Neuron (in vitro differentiated cells): ENCODE results near the gene VENTX.

ENCODE experiments used
- H2AFZ ChIP-seq: one replicate; pipeline ENCODE4 v1.6.1; 2013; ENCODE audit warnings: low read depth, mild to moderate bottlenecking, inconsistent platforms, low read length, moderate library complexity
- H3K27me3 ChIP-seq: one replicate; pipeline ENCODE4 v1.6.1; 2013; ENCODE audit warnings: low read length; ENCODE audit not compliant: insufficient read depth
- H3K36me3 ChIP-seq: one replicate; pipeline ENCODE4 v1.6.1; 2013; ENCODE audit warnings: low read length; ENCODE audit not compliant: insufficient read depth
- H3K4me1 ChIP-seq: one replicate; pipeline ENCODE4 v1.6.1; 2013; ENCODE audit warnings: low read length; ENCODE audit not compliant: insufficient read depth
- H3K4me3 ChIP-seq: 2 replicates; pipeline ENCODE4 v1.5.1; 2013; ENCODE audit warnings: mild to moderate bottlenecking, low read length, moderate library complexity
- H3K9me3 ChIP-seq: one replicate; pipeline ENCODE4 v1.6.1; 2013; ENCODE audit warnings: low read length

The VENTX gene

DNA sequence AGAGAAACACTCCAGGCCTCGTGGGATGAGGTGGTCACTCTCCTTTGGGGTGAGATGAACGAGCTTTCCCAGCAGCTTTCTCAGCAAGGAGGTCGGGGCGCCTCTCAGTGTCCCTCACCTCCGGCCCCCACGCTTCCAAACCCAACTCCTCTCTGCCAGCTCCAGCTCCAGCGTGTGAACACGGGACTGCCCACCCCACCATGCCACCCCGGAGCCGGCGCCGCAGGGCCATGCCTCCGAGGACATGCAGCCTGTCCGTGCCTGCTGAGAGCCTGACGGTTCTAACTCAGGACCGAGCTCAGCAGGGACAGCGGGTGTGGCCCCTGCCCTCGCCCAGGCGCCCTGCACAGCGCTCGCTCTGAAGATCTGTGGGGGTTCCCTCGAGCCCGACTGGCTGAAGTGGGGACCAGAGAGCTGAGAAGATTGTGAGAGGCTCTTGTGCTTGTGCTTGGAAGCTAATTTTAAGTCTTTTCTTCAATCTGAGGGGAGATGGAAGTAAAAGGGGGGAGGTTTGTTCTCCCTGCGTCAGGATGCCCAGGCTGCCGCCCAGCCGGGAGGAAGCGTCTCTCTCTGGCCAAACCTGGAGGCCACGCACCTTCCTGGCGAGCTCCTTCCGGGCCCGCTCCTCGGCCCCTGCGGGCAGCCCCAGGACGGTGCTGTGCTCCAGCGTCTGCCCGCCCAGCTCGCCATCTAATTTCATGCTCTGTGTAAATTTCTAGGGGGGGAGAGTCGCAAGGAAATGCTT is 44.1 kb downstream of the VENTX start:
- Histone ChIP-seq H3K4me3 (no peak overlapping the region), H3K9me3 (no peaks in the 10 kb centered on the region), H3K4me1 (no peaks in the 10 kb centered on the region), H3K27me3 (no peaks in the 10 kb centered on the region), H3K36me3 (peaks cover 69% of the 10 kb centered on the region), H2AFZ (no peak overlapping the region)

DNA sequence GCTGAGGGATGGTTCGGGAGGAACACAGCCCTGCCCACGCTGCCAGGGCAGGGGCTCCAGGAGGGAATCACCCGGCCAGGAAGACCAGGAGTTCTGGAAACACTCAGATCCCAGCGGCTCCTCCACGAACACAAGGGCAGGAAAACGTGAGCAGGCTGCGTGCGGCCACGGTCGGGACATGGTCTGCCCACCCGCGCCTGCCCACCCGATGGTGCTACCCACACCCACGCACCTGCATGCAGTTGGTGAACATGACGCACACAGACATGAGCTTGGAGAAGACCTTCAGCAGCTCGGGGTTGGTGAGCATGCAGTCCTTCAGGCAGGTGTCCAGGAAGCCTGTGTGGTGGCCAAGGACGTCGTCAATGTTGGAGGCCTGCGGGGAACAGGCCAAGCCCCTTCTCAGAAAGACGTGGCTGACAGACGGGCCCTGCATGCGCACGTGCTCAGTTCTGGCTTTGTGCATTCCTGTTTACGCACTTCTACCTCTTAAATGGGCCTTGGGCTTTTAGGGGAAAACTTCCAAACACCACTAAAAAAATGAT is 45.3 kb downstream of the VENTX start:
- Histone ChIP-seq H2AFZ (no peak overlapping the region), H3K27me3 (no peaks in the 10 kb centered on the region), H3K4me1 (no peaks in the 10 kb centered on the region), H3K4me3 (no peak overlapping the region), H3K9me3 (no peaks in the 10 kb centered on the region), H3K36me3 (peaks cover 73% of the 10 kb centered on the region)

- Histone ChIP-seq H3K27me3 (no peaks in the 10 kb centered on the region), H3K4me1 (no peaks in the 10 kb centered on the region), H3K9me3 (no peaks in the 10 kb centered on the region), H3K4me3 (no peak overlapping the region), H3K36me3 (peaks cover 79% of the 10 kb centered on the region), H2AFZ (no peak overlapping the region)
Observed at GRCh38 chr10:133283931-133284330, 46.3 kb downstream of the VENTX start.

- Histone ChIP-seq H3K27me3 (no peaks in the 10 kb centered on the region), H3K4me3 (no peak overlapping the region), H3K4me1 (no peaks in the 10 kb centered on the region), H2AFZ (no peak overlapping the region), H3K36me3 (peaks cover 79% of the 10 kb centered on the region), H3K9me3 (no peaks in the 10 kb centered on the region)
Observed at GRCh38 chr10:133285217-133285616, 47.6 kb downstream of the VENTX start.

DNA sequence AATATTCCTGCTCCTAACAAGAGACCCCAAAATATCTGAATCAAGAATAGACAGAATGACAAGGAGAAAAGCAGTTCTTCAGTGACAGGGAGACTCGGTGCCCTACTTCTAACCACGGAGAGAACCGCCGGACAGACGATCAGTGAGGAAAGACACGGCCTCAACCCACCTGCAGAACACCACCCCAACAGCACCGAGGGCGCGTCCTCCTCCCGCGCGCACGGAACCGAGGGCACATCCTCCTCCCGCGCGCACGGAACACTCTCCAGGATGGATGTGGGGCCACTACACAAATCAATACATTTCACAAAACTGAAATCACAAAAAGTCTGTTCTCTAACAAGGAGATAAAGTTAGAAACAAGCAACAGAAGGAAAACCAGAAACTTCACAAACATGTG is 48.7 kb downstream of the VENTX start:
- peaks cover 78% of the 10 kb centered on the region for H3K36me3 ChIP-seq
- H2AFZ ChIP-seq: no peak overlapping the region
- no peaks in the 10 kb centered on the region for H3K9me3 ChIP-seq
- no peaks in the 10 kb centered on the region for H3K4me1 ChIP-seq
- no peaks in the 10 kb centered on the region for H3K27me3 ChIP-seq
- H3K4me3 ChIP-seq: no peak overlapping the region

DNA sequence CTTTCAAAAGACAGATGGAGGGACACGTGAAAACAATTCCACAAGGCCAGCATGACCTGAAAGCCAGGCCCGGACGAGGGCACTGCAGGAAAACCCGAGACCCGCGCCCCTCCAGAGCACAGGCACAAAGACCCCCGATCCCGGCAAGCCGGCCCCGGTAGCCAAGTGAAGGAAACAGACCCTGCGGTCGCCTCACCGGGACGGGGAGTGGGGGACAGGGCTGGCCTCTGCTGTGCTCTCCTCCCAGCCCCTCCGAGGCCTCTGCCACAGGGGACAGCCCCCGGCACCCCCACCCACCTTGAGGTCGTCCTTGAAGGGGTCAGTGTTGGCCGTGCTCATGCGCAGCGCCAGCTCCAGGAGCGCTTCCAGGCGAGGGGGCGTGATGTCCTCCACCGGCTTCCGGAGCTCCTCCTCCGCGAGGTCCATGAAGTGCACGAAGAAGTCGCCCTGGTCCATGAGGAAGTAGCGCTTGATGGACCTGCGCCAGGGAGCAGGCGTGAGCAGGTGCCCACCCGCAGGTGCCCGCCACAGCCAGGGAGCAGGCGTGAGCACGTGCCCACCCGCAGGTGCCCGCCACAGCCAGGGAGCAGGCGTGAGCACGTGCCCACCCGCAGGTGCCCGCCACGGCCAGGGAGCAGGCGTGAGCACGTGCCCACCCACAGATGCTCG is 50.3 kb downstream of the VENTX start:
- Histone ChIP-seq H3K9me3 (no peaks in the 10 kb centered on the region), H3K4me3 (no peak overlapping the region), H2AFZ (no peak overlapping the region), H3K27me3 (no peaks in the 10 kb centered on the region), H3K4me1 (no peaks in the 10 kb centered on the region), H3K36me3 (peaks cover 70% of the 10 kb centered on the region)

- no peaks in the 10 kb centered on the region for H3K9me3 ChIP-seq
- H3K4me3 ChIP-seq: no peak overlapping the region
- H3K27me3 ChIP-seq: no peaks in the 10 kb centered on the region
- no peaks in the 10 kb centered on the region for H3K4me1 ChIP-seq
- no peak overlapping the region for H2AFZ ChIP-seq
- H3K36me3 ChIP-seq: peaks cover 67% of the 10 kb centered on the region
Observed at GRCh38 chr10:133289761-133290160, 52.1 kb downstream of the VENTX start.
